Measurements from ENCODE around the gene AGAP1. TPM values are rescaled to one million over a fixed set of nuclear protein-coding genes. Genes with fewer than 3 reads are reported as not detected.

AGAP1 gene
- 10 to 100 TPM; 33.7 to 55.2 (median 37.5) TPM for total RNA-seq

DNA sequence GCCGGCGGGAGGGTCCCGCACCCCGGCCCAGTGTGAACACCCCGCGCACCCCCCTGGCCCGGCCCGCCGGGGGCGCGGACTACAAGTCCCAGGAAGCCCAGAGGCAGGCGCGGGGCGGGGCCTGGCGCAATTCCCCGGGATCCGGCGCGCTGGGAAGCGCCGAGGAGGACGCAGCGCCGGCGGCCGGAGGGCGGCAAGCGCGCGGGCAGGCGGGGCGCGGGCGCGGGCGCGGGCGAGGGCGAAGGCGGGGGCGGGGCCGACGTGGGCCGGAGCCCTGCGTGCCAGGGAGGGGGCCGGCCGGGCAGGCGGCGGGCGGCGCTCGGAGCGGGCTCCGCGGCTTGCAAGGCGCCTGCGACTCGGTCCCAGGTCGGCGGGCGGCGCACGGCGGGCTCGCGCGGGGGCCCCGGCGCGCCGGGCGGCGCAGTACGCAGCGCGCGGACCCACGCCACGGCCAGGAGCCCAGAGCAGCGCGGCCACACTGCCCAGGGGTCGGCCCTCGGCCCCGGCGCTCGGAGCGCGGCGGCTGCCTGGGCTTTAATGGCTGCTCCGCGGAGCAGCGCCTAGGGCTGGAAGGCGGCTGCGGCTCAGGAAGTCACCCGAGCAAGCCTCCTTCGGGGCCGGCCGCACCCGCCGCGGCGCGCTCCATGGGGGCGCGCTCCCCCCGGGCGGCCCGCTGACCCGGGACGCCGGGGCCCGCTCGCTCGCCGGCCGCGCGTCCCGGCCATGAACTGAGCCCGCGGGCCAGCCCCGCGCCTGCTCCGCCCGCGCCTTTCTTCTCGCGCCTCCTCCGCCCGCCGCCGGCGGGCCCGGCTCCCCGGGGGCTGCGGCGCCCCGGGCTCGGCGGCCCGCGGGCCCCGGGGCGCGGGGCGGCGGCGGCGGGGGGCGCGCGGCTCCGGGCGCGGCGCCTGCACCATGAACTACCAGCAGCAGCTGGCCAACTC lies at the start of gene AGAP1:
Gene AGAP1, plus strand, starts transcription at position 269 of the 941 bp plus-strand sequence.
- TF ChIP-seq, protein P1, sequence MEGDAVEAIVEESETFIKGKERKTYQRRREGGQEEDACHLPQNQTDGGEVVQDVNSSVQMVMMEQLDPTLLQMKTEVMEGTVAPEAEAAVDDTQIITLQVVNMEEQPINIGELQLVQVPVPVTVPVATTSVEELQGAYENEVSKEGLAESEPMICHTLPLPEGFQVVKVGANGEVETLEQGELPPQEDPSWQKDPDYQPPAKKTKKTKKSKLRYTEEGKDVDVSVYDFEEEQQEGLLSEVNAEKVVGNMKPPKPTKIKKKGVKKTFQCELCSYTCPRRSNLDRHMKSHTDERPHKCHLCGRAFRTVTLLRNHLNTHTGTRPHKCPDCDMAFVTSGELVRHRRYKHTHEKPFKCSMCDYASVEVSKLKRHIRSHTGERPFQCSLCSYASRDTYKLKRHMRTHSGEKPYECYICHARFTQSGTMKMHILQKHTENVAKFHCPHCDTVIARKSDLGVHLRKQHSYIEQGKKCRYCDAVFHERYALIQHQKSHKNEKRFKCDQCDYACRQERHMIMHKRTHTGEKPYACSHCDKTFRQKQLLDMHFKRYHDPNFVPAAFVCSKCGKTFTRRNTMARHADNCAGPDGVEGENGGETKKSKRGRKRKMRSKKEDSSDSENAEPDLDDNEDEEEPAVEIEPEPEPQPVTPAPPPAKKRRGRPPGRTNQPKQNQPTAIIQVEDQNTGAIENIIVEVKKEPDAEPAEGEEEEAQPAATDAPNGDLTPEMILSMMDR (IDR thresholded peaks at IDR 0.05) = peak in 1 of 4 experiments; percentile 3
- TF ChIP-seq POLR2AphosphoS5 (IDR thresholded peaks at IDR 0.05) = peak; percentile 35
- peak; percentile 42 to 49 for TF ChIP-seq POLR2A (IDR thresholded peaks at IDR 0.05)
- no peak for TF ChIP-seq EP300 (IDR thresholded peaks at IDR 0.05)
- H3K4me1 ChIP-seq = peaks cover 0 to 38% (median 21%) of the 10 kb centered on the region in 3 donors
- peak within 1 kb of the TSS; percentile 70 to 91 (median 86) for H3K27ac ChIP-seq
- no CpG with 5 or more reads among the region's 156 CpGs for WGBS, 2 donors (ENCODE audit: low coverage in 1 of 2)
- peak within 1 kb of the TSS; percentile 67 to 71 for H3K4me3 ChIP-seq
- H3K27me3 ChIP-seq = no peaks in the 10 kb centered on the region
- ATAC-seq = peak; percentile 96
- H3K36me3 ChIP-seq = no peaks in the 10 kb centered on the region
- H3K9me3 ChIP-seq = peaks cover 0 to 12% (median 0%) of the 10 kb centered on the region in 3 donors

DNA sequence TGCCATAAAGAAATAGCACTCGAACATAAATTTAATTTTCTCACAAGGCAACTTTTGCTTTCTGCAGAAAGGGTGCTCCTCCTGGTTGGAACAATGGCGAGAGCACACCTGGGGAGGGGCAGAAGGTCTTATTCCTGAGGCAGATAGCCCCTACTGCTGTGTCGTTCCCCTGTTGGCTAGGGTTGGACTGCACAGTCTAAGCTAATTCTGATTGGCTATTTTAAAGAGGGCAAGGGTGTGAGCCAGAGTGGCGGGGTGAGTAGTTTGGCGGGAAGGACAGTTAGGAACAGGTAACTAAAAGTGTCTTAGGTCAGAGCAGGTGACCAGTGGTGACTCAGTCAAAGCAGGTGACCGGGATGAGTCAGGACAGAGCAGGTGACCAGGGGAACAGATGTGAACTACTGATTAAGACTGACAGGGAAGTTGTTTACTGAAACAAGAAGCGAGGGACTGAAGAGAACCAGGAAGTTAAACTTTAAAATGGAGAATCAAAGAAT lies 49.7 kb upstream of the AGAP1 start:
- Histone ChIP-seq H3K36me3 (no peaks in the 10 kb centered on the region), H3K4me1 (no peaks in the 10 kb centered on the region), H3K27ac (no peak overlapping the region), H3K9me3 (peaks cover 0 to 8% (median 0%) of the 10 kb centered on the region in 3 donors), H3K27me3 (no peaks in the 10 kb centered on the region), H3K4me3 (no peak overlapping the region)
- no peak for ATAC-seq
- WGBS, 2 donors (ENCODE audit: low coverage in 1 of 2) = 84 to 88% methylated on average over 5 to 6 of the region's 7 CpGs
- TF ChIP-seq POLR2AphosphoS5 (IDR thresholded peaks at IDR 0.05) (no peak), EP300 (IDR thresholded peaks at IDR 0.05) (no peak)

DNA sequence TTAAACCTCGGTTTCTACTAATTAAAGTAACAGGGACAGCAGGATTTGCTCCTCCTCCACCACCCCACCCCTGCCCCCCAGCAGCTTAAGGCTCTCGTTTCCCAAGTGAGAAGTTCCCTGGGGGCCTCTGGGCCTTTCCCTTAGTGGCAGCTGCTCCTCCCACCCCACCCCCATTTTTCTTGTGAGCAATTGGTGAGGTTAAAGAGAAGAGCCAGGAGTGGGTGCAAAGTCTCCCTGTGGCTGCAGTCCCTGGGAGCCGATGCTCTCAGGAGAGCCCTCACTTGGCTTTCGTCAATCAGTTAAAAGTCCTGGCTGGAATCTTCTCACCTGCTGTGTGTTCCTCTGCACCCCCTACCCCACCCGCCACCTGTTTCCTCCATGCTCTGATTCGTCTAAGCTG lies 48.7 kb upstream of the AGAP1 start:
- Histone ChIP-seq H3K27ac (no peak overlapping the region), H3K4me1 (no peaks in the 10 kb centered on the region), H3K27me3 (no peaks in the 10 kb centered on the region), H3K36me3 (no peaks in the 10 kb centered on the region), H3K9me3 (peaks cover 0 to 8% (median 0%) of the 10 kb centered on the region in 3 donors), H3K4me3 (no peak overlapping the region)
- TF ChIP-seq, protein P1 (IDR thresholded peaks at IDR 0.05) = no peak
- WGBS, 2 donors (ENCODE audit: low coverage in 1 of 2) = 75 to 92% methylated on average over 2 to 5 of the region's 6 CpGs
- ATAC-seq = no peak

DNA sequence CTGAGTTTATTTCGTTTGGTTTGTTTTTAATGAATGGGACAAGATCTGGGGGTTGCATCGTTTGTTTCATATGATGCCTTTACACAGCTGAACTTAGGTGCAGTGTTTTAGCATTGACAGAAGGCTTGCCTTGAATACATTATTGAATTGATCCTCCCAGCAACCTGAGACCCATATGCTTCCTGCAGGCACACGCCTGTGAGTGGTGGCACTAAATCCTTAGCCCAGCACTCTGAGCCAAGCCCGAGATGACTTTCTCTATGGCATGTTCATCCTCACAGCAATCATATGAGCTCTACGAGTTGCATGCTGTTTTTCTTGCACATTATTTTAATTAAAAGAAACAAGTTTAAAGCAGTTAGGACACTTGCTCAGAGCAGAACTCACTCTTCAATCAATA lies 47.8 kb upstream of the AGAP1 start:
- WGBS, 2 donors (ENCODE audit: low coverage in 1 of 2) = 84 to 90% methylated on average over 5 of the region's 5 CpGs
- no peaks in the 10 kb centered on the region for H3K36me3 ChIP-seq
- H3K9me3 ChIP-seq = peaks cover 0 to 8% (median 0%) of the 10 kb centered on the region in 3 donors
- no peak for ATAC-seq
- no peak overlapping the region for H3K4me3 ChIP-seq
- H3K27me3 ChIP-seq = no peaks in the 10 kb centered on the region
- H3K4me1 ChIP-seq = no peaks in the 10 kb centered on the region
- TF ChIP-seq EP300 (IDR thresholded peaks at IDR 0.05) (no peak), POLR2AphosphoS5 (IDR thresholded peaks at IDR 0.05) (no peak), POLR2A (IDR thresholded peaks at IDR 0.05) (no peak)
- TF ChIP-seq, protein P1 (IDR thresholded peaks at IDR 0.05) = no peak
- no peak overlapping the region for H3K27ac ChIP-seq

DNA sequence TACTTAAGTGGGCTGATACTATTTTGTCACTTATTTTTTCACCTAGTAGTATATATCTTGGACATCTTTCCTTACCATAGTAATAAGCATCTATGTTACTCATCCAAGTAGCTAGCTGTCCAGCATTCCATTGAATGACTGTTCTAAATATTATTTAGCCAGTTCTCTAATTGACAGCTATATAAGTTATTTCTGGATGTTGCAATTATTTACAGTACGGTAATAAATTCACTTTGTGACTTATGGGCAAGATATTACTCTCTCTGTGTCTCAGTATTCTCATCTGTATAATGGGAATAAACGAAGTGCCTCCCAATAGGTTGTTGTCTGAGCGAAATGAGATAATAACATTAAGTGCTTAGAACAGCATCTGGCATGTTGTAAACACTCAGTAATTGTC lies 46.6 kb upstream of the AGAP1 start:
- no peaks in the 10 kb centered on the region for H3K4me1 ChIP-seq
- H3K36me3 ChIP-seq = no peaks in the 10 kb centered on the region
- peaks cover 0 to 8% (median 0%) of the 10 kb centered on the region in 3 donors for H3K9me3 ChIP-seq
- no peaks in the 10 kb centered on the region for H3K27me3 ChIP-seq
- TF ChIP-seq POLR2AphosphoS5 (IDR thresholded peaks at IDR 0.05) (no peak), POLR2A (IDR thresholded peaks at IDR 0.05) (no peak), EP300 (IDR thresholded peaks at IDR 0.05) (no peak)
- TF ChIP-seq, protein P1 (IDR thresholded peaks at IDR 0.05) = no peak
- no peak overlapping the region for H3K27ac ChIP-seq
- no peak overlapping the region for H3K4me3 ChIP-seq
- no peak for ATAC-seq
- WGBS, 2 donors (ENCODE audit: low coverage in 1 of 2) = 84 to 87% methylated on average over 3 of the region's 3 CpGs
